HepG2 (cell line): Measurements from ENCODE around the gene DAPK3. TPM values are rescaled to one million over a fixed set of nuclear protein-coding genes. Genes with fewer than 3 reads are reported as not detected.
A peak's percentile ranks its signal among the peaks of the same experiment; 100 is the strongest.

Experiments
- ARNTL ChIP-seq: sonication (generic); formaldehyde crosslinking; IDR thresholded peaks from 2 replicates; pipeline ENCODE4 v1.4.0; 2020; ENCODE audit warnings: mild to moderate bottlenecking, missing genetic modification reagents
- CENPT ChIP-seq: sonication (generic); formaldehyde crosslinking; IDR thresholded peaks from 2 replicates; pipeline ENCODE4 v1.8.0; 2022; ENCODE audit warnings: low read depth, mild to moderate bottlenecking, moderate library complexity, missing genetic modification reagents
- ERF ChIP-seq: IDR thresholded peaks from 2 replicates; pipeline ENCODE4 v1.6.1; 2018; ENCODE audit warnings: missing biosample characterization, missing genetic modification reagents
- ETV5 ChIP-seq: IDR thresholded peaks from 2 replicates; pipeline ENCODE4 v1.6.1; 2018; ENCODE audit warnings: missing biosample characterization, missing genetic modification reagents, inconsistent platforms, borderline replicate concordance
- HNRNPL ChIP-seq: fragments of 200-400 bp; formaldehyde crosslinking; IDR thresholded peaks from 2 replicates; pipeline ENCODE4 v1.6.1; 2017; ENCODE audit warnings: mild to moderate bottlenecking, low read depth, low read length
- IKZF1 ChIP-seq: fragments of 450-650 bp; IDR thresholded peaks from 2 replicates; pipeline ENCODE4 v1.7.1; 2016
- KMT2B ChIP-seq: IDR thresholded peaks from 2 replicates; pipeline ENCODE4 v1.6.1; 2016; ENCODE audit warnings: missing genetic modification reagents, missing compliant biosample characterization
- MED1 ChIP-seq: sonication (generic); formaldehyde crosslinking; IDR thresholded peaks from 2 replicates; pipeline ENCODE4 v1.4.0; 2020; ENCODE audit warnings: missing genetic modification reagents
- NFE2 ChIP-seq: sonication (generic); formaldehyde crosslinking; IDR thresholded peaks from 2 replicates; pipeline ENCODE4 v1.4.0; 2020; ENCODE audit warnings: missing genetic modification reagents
- PCBP1 ChIP-seq: fragments of 200-400 bp; formaldehyde crosslinking; IDR thresholded peaks from 2 replicates; pipeline ENCODE4 v1.6.1; 2017; ENCODE audit warnings: mild to moderate bottlenecking, low read depth, low read length, borderline replicate concordance
- PLRG1 ChIP-seq: fragments of 450-650 bp; conservative IDR thresholded peaks from 2 replicates; pipeline ENCODE4 v1.6.1; 2016
- SRSF9 ChIP-seq: fragments of 200-400 bp; formaldehyde crosslinking; IDR thresholded peaks from 2 replicates; pipeline ENCODE4 v1.6.1; 2018; ENCODE audit warnings: borderline replicate concordance, mild to moderate bottlenecking, low read depth, low read length; ENCODE audit not compliant: insufficient read depth, poor library complexity, severe bottlenecking
- ZMYM2 ChIP-seq: sonication (generic); formaldehyde crosslinking; IDR thresholded peaks from 2 replicates; pipeline ENCODE4 v1.8.0; 2022; ENCODE audit warnings: mild to moderate bottlenecking, missing genetic modification reagents
- ZNF460 ChIP-seq: sonication (generic); formaldehyde crosslinking; IDR thresholded peaks from 2 replicates; pipeline ENCODE4 v1.5.1; 2020; ENCODE audit warnings: missing genetic modification reagents, mild to moderate bottlenecking, borderline replicate concordance
- ZNF619 ChIP-seq: sonication (generic); formaldehyde crosslinking; IDR thresholded peaks from 2 replicates; pipeline ENCODE4 v1.4.0; 2020; ENCODE audit warnings: mild to moderate bottlenecking, missing genetic modification reagents
- polyA plus RNA-seq, 8 experiments: library from polyadenylated mRNA; depleted of rRNA in 3 of 8; stranded (reverse) in 7 of 8; unstranded in 1 of 8; fragments of >200 nt; fragmentation: Illumina TruSeq in 4 of 8; extraction: Trizol in 4 of 8; gene quantifications; 2 replicates each; pipeline versions ENCODE4 v1.2.1 to v1.2.3, GENCODE V29; 2011 to 2016; ENCODE audit warnings: low read depth in 4 of 8, missing spikeins in 1 of 8, mixed read lengths in 1 of 8; ENCODE audit not compliant: insufficient read depth in 1 of 8
- total RNA-seq, 5 experiments: library from RNA; depleted of rRNA; stranded (reverse); fragments of >200 nt; fragmentation: Illumina TruSeq; extraction: Trizol; gene quantifications; 2 replicates each; pipeline ENCODE4 v1.2.3, GENCODE V29; 2016; ENCODE audit warnings: low read depth in 1 of 5
- TF ChIP-seq, protein P1 (sequence below): sonication (generic); formaldehyde crosslinking; IDR thresholded peaks from 2 replicates; pipeline ENCODE4 v1.8.0; 2022; ENCODE audit warnings: missing genetic modification reagents, mild to moderate bottlenecking, moderate library complexity, borderline replicate concordance
- TF ChIP-seq, protein P2 (sequence below): sonication (generic); formaldehyde crosslinking; conservative IDR thresholded peaks from 2 replicates; pipeline ENCODE4 v1.8.1; 2023; ENCODE audit warnings: missing genetic modification reagents
- TF ChIP-seq, protein P3 (sequence below): sonication (generic); formaldehyde crosslinking; IDR thresholded peaks from 2 replicates; pipeline ENCODE4 v1.9.0; 2021; ENCODE audit warnings: mild to moderate bottlenecking, missing genetic modification reagents
- TF ChIP-seq, protein P4 (sequence below): IDR thresholded peaks from 2 replicates; pipeline ENCODE4 v1.6.1; 2016; ENCODE audit warnings: control low read depth

The DAPK3 gene
- total and polyA plus RNA-seq, 2 of the 13 experiments (the other 11 are each of a cell fraction or from before 2014, with no cell fraction given), result 30.5 to 37.3 TPM

DNA sequence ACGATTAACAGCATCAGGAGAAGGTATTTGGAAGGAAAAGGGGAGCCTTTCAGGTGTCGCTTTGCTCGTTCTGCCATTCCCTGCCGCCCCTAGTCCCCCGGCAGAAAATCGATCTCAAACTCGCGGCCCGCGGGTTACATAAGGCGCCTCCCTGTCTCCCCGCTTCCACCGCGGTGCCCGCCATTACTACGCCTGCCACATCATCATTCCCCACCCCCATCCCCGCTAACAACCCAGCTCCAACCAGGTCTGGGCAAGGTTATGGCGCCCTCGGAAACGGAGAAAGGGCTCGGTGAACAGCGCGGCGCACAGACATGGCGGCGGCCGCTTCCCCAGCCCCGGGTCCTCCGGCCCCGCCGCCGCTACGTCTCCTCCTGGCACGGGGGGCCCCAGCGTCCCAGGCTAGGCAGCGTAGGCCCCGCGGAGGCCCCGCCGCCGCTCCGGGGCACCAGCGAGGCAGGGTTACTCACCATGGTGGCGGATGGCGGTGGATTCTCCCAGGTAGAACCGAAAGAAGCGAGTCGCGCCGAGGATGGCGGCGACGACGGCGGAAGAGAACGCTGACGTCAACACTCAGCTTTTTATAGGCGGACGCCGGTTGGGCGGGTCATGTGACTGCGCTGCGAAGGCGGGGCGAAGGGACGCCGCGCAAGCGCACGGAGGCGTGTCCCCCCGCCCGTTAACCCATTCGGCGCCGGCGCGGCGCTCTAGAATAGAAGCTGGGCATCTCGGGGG is 14.2 kb upstream of the DAPK3 start, which contains the start of gene EEF2 (continued):
- TF ChIP-seq IKZF1 (no peak), PLRG1 (no peak), ARNTL (CRISPR knock-in tag) (peak; percentile 54; the same call in 1 of the 2 replicates), NFE2 (CRISPR knock-in tag) (no peak), KMT2B (CRISPR knock-in tag) (peak; percentile 81), ETV5 (CRISPR knock-in tag) (peak; percentile 65), ZMYM2 (CRISPR knock-in tag) (no peak), ZNF619 (CRISPR knock-in tag) (peak; percentile 96), ZNF460 (CRISPR knock-in tag) (no peak), CENPT (no peak; the same call in 1 of the 2 replicates), SRSF9 (no peak), PCBP1 (no peak), ERF (CRISPR knock-in tag) (peak; percentile 94), HNRNPL (0 out of 2 replicates have a peak, but pooled peaks have one; percentile 19), MED1 (no peak; the same call in 1 of the 2 replicates)
- TF ChIP-seq, protein P1, sequence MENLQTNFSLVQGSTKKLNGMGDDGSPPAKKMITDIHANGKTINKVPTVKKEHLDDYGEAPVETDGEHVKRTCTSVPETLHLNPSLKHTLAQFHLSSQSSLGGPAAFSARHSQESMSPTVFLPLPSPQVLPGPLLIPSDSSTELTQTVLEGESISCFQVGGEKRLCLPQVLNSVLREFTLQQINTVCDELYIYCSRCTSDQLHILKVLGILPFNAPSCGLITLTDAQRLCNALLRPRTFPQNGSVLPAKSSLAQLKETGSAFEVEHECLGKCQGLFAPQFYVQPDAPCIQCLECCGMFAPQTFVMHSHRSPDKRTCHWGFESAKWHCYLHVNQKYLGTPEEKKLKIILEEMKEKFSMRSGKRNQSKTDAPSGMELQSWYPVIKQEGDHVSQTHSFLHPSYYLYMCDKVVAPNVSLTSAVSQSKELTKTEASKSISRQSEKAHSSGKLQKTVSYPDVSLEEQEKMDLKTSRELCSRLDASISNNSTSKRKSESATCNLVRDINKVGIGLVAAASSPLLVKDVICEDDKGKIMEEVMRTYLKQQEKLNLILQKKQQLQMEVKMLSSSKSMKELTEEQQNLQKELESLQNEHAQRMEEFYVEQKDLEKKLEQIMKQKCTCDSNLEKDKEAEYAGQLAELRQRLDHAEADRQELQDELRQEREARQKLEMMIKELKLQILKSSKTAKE (CRISPR knock-in tag), result peak; percentile 60; the same call in 1 of the 2 replicates
- TF ChIP-seq, protein P2, sequence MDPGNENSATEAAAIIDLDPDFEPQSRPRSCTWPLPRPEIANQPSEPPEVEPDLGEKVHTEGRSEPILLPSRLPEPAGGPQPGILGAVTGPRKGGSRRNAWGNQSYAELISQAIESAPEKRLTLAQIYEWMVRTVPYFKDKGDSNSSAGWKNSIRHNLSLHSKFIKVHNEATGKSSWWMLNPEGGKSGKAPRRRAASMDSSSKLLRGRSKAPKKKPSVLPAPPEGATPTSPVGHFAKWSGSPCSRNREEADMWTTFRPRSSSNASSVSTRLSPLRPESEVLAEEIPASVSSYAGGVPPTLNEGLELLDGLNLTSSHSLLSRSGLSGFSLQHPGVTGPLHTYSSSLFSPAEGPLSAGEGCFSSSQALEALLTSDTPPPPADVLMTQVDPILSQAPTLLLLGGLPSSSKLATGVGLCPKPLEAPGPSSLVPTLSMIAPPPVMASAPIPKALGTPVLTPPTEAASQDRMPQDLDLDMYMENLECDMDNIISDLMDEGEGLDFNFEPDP (CRISPR knock-in tag), result no peak
- TF ChIP-seq, protein P3, sequence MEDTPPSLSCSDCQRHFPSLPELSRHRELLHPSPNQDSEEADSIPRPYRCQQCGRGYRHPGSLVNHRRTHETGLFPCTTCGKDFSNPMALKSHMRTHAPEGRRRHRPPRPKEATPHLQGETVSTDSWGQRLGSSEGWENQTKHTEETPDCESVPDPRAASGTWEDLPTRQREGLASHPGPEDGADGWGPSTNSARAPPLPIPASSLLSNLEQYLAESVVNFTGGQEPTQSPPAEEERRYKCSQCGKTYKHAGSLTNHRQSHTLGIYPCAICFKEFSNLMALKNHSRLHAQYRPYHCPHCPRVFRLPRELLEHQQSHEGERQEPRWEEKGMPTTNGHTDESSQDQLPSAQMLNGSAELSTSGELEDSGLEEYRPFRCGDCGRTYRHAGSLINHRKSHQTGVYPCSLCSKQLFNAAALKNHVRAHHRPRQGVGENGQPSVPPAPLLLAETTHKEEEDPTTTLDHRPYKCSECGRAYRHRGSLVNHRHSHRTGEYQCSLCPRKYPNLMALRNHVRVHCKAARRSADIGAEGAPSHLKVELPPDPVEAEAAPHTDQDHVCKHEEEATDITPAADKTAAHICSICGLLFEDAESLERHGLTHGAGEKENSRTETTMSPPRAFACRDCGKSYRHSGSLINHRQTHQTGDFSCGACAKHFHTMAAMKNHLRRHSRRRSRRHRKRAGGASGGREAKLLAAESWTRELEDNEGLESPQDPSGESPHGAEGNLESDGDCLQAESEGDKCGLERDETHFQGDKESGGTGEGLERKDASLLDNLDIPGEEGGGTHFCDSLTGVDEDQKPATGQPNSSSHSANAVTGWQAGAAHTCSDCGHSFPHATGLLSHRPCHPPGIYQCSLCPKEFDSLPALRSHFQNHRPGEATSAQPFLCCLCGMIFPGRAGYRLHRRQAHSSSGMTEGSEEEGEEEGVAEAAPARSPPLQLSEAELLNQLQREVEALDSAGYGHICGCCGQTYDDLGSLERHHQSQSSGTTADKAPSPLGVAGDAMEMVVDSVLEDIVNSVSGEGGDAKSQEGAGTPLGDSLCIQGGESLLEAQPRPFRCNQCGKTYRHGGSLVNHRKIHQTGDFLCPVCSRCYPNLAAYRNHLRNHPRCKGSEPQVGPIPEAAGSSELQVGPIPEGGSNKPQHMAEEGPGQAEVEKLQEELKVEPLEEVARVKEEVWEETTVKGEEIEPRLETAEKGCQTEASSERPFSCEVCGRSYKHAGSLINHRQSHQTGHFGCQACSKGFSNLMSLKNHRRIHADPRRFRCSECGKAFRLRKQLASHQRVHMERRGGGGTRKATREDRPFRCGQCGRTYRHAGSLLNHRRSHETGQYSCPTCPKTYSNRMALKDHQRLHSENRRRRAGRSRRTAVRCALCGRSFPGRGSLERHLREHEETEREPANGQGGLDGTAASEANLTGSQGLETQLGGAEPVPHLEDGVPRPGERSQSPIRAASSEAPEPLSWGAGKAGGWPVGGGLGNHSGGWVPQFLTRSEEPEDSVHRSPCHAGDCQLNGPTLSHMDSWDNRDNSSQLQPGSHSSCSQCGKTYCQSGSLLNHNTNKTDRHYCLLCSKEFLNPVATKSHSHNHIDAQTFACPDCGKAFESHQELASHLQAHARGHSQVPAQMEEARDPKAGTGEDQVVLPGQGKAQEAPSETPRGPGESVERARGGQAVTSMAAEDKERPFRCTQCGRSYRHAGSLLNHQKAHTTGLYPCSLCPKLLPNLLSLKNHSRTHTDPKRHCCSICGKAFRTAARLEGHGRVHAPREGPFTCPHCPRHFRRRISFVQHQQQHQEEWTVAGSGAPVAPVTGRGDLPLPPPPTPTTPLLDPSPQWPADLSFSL (CRISPR knock-in tag), result no peak
- TF ChIP-seq, protein P4, sequence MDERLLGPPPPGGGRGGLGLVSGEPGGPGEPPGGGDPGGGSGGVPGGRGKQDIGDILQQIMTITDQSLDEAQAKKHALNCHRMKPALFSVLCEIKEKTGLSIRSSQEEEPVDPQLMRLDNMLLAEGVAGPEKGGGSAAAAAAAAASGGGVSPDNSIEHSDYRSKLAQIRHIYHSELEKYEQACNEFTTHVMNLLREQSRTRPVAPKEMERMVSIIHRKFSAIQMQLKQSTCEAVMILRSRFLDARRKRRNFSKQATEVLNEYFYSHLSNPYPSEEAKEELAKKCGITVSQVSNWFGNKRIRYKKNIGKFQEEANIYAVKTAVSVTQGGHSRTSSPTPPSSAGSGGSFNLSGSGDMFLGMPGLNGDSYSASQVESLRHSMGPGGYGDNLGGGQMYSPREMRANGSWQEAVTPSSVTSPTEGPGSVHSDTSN (CRISPR knock-in tag), result no peak
